Subcutaneous preadipocyte (primary cell): ENCODE measurements around the gene MINDY2. TPM values are rescaled to one million over a fixed set of nuclear protein-coding genes. Genes with fewer than 3 reads are reported as not detected.

Experiments used
- small RNA-seq: library from RNA; depleted of rRNA; stranded (forward); fragments of <200 nt; gene quantifications from one replicate; pipeline ENCODE3, GENCODE V24; 2012
- total RNA-seq: library from RNA; depleted of rRNA; stranded (reverse); fragments of >200 nt; gene quantifications from 2 replicates; pipeline ENCODE4 v1.2.3, GENCODE V29; 2012

MINDY2 gene, protein sequence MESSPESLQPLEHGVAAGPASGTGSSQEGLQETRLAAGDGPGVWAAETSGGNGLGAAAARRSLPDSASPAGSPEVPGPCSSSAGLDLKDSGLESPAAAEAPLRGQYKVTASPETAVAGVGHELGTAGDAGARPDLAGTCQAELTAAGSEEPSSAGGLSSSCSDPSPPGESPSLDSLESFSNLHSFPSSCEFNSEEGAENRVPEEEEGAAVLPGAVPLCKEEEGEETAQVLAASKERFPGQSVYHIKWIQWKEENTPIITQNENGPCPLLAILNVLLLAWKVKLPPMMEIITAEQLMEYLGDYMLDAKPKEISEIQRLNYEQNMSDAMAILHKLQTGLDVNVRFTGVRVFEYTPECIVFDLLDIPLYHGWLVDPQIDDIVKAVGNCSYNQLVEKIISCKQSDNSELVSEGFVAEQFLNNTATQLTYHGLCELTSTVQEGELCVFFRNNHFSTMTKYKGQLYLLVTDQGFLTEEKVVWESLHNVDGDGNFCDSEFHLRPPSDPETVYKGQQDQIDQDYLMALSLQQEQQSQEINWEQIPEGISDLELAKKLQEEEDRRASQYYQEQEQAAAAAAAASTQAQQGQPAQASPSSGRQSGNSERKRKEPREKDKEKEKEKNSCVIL
- total RNA-seq = 14.7 and 30.9 TPM in 2 replicates

DNA sequence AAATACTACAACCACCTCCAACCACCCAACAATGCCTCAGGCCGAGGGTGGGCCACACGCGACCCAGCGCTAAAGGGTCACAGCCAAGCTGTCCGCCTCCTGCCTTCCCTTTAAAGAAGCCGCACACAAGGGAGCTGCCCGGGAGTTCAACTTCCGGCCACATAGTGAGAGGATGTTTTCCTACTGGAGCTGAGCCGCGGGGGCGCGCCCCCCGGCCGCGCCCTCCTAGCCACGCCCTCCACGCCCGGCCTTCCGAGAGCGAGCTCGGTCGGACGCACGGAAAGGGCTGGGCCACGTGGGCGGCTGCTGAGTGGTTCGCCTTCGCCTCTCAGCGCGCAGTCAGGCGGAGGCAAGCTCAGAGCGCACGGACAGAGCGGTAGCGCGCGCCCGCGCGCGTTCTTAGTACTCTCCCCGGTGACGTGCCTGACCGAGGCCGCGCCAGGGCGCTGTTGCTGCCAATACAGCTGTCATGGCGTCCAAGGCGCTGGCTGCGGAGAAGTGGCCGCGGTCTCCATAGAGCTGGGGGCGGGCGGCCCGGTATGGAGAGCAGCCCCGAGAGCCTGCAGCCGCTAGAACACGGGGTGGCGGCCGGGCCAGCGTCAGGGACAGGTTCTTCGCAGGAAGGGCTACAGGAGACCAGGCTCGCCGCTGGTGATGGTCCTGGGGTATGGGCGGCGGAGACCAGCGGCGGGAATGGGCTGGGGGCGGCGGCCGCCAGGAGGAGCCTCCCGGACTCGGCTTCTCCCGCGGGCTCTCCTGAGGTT is at the start of gene MINDY2:
MINDY2 (plus strand) TSS at position 446 of the 764 bp plus-strand sequence; CDS start at position 540, 94 bp downstream.

DNA sequence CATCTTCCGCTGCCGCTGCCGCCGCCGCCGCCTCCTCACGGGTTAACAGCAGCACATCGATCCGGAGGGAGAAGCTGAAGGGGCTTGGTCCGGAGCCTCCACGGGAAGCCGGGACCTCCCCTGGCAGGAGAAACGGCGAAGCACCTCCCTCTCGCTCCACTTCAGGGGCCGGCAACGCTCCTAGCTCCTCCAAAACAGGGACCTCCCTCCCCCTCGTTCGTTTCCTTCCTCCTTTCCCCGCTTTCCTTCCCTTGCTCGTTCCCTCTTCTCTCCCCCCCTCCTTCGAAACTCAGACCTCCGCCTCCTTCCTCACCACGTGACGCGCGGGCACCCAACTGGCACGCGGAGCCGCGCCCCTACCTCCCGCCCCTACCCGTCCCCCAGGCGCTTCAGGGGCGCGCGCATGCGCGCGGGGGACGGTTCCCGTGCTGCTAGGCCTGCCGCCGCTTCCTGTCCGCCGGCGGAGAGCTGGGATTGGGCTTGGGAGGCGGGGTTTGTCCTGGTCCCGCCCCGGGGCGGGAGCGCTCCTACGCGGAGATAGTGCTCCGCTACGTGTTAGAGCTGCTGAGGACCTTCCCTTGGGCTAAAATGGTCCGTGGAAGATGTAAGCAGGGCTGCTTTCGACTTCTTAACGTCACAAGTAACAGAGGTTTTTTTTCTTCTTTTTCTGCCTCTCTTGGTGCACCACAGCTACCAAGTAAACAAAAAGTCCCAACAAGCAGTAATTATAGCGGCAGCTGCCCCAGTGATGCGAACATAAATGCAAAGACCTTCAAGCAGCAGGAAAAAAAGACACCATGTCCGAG is 21.4 kb upstream of the MINDY2 start, which contains the start of gene ADAM10:
ADAM10 (minus strand) TSS at position 176 of the 806 bp plus-strand sequence; CDS start at position 3, 173 bp downstream.

Small RNA genes lying within 50 kb of the gene (small RNA-seq; reads per million reads assigned to genes)
- not detected for gene RF00012
- not detected for gene ZNF444P1

Other genes with a start within 250 kb of the MINDY2 start
- 94.8 and 157 TPM in 2 replicates for gene ADAM10, start 21.6 kb upstream of the MINDY2 start, total RNA-seq
- gene SLTM, start 162.4 kb downstream of the MINDY2 start, total RNA-seq = 61.4 and 64.3 TPM in 2 replicates
- 23.5 and 32.1 TPM in 2 replicates for gene RNF111, start 216.4 kb downstream of the MINDY2 start, total RNA-seq